CD4-positive, alpha-beta T cell (primary cell): ENCODE measurements around the gene SMIM35. TPM values are rescaled to one million over a fixed set of nuclear protein-coding genes. Genes with fewer than 3 reads are reported as not detected.
A peak's percentile ranks its signal among the peaks of the same experiment; 100 is the strongest.

ENCODE experiments used
- ATAC-seq: fragments of 200-7000 bp; cut with Tn5 transposase; one replicate; pipeline ENCODE4 v1.10.0; 2022; ENCODE audit warnings: mild to moderate bottlenecking; ENCODE audit not compliant: poor library complexity
- CTCF ChIA-PET: fragments of 350-600 bp; sonication (Branson Sonifier 250); formaldehyde crosslinking; loops from one replicate; lab custom pipeline; 2021; ENCODE audit warnings: antibody characterized with exemption, inconsistent platforms; lab: Charles Lee
- POLR2A ChIA-PET: fragments of 350-600 bp; sonication (Branson Sonifier 250); formaldehyde crosslinking; loops from one replicate; lab custom pipeline; 2021; ENCODE audit warnings: antibody characterized with exemption, inconsistent platforms; lab: Charles Lee
- DNase-seq, 14 experiments: peaks; one replicate each; pipeline ENCODE4 v3.0.0-alpha.2; 2013 to 2020; ENCODE audit warnings: mixed read lengths in 2 of 14
- H3K27ac ChIP-seq, 2 donors: one replicate each; pipeline versions ENCODE4 v1.5.1 to v1.7.0; 2013; ENCODE audit warnings: low read length in 2 of 2, low read depth in 1 of 2, mild to moderate bottlenecking in 1 of 2
- H3K27me3 ChIP-seq, 2 experiments: 1 replicate in 1 of 2; 2 replicates in 1 of 2; pipeline versions ENCODE4 v1.6.1 to v1.7.0; 2013; ENCODE audit warnings: low read length in 2 of 2, control low read depth in 1 of 2, mild to moderate bottlenecking in 1 of 2, moderate library complexity in 1 of 2; ENCODE audit not compliant: insufficient read depth in 2 of 2, control insufficient read depth in 1 of 2
- H3K36me3 ChIP-seq: one replicate; pipeline ENCODE4 v1.6.1; 2013; ENCODE audit warnings: low read length, control low read depth; ENCODE audit not compliant: insufficient read depth
- H3K4me1 ChIP-seq: one replicate; pipeline ENCODE4 v1.6.1; 2013; ENCODE audit warnings: low read length, control low read depth; ENCODE audit not compliant: insufficient read depth
- H3K4me3 ChIP-seq: one replicate; pipeline ENCODE4 v1.5.1; 2013; ENCODE audit warnings: mild to moderate bottlenecking, low read length, moderate library complexity
- H3K9me3 ChIP-seq, 2 experiments: 1 replicate in 1 of 2; 2 replicates in 1 of 2; pipeline versions ENCODE4 v1.6.1 to v1.7.0; 2013; ENCODE audit warnings: low read length in 2 of 2, mild to moderate bottlenecking in 2 of 2, control low read depth in 1 of 2, moderate library complexity in 1 of 2; ENCODE audit not compliant: control insufficient read depth in 1 of 2, insufficient read depth in 1 of 2
- H3K27ac Mint-ChIP-seq: one replicate; pipeline ENCODE4 v1.8.0; 2020; ENCODE audit warnings: mixed read lengths
- H3K27me3 Mint-ChIP-seq: one replicate; pipeline ENCODE4 v1.8.0; 2021; ENCODE audit warnings: mixed read lengths
- H3K36me3 Mint-ChIP-seq: one replicate; pipeline ENCODE4 v1.8.0; 2021; ENCODE audit warnings: low read depth, mixed read lengths
- H3K4me1 Mint-ChIP-seq: one replicate; pipeline ENCODE4 v1.8.0; 2021; ENCODE audit warnings: low read depth, mixed read lengths
- H3K4me3 Mint-ChIP-seq: one replicate; pipeline ENCODE4 v1.8.0; 2020; ENCODE audit warnings: mild to moderate bottlenecking, mixed read lengths
- H3K9me3 Mint-ChIP-seq: one replicate; pipeline ENCODE4 v1.8.0; 2020; ENCODE audit warnings: mixed read lengths
- intact Hi-C, 2 experiments: fragments of 100-400 bp; cut with DNase I in 1 of 2; cut with micrococcal nuclease in 1 of 2; formaldehyde crosslinking; loops; one replicate each; pipeline versions ENCODE4 v1.15.1 to v1.9.0; 2023 to 2025; cut with DNase I, micrococcal nuclease
- total RNA-seq, 174 experiments: library from RNA in 2 of 174; stranded (reverse) in 2 of 174; gene quantifications; one replicate each; pipeline ENCODE4 v1.2.3 and lab custom pipeline; 2021 to 2026
- TF ChIP-seq, protein P1 (sequence below): fragments of 200-600 bp; IDR thresholded peaks from one replicate; pipeline ENCODE4 v1.8.0; 2022; ENCODE audit warnings: antibody characterized with exemption, mild to moderate bottlenecking

The SMIM35 gene
- total RNA-seq, 2 experiments from 2014 or later: 0.06 to 0.08 TPM

DNA sequence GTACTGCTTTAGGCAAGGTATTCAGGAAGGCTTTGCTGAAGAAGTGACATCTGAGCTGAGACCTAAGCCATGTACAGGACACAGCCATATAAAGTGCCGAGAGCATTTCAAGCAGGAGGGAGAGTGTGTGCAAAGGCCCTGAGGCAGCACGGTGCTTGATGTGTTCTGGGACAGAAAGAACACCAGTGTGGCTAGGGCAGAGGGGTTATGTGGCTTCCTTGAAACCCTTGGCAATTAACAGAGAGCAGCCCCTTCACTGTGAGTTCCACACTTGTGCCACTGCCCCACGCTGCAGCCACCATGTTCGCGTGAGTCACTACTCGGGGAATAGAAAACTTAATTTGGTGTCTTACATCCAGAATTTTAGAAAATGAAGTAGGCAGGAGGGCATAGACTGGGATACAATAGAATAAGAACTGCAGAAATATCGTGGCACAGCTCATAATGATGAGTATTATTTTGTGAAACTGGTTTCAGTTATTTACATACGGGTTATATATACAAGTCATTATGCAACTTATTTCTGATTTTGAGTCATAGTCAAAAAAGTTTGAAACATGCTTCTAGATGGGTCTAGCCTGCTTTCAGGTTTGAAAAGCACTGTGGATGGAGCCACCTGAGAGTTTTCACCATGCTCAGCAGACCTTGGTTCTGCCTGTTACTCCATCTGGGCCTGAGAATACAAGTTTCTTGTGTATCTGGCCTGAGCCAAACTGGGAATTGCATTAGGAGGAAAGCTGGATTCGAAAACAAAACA lies 88.8 kb downstream of the SMIM35 start:
- peaks cover 80% of the 10 kb centered on the region for H3K36me3 ChIP-seq
- H3K27ac ChIP-seq: peak overlapping the region; percentile 19 to 36
- peak overlapping the region; percentile 88 for H3K27ac Mint-ChIP-seq
- H3K27me3 Mint-ChIP-seq: no peaks in the 10 kb centered on the region
- H3K4me3 Mint-ChIP-seq: peak overlapping the region; percentile 36
- POLR2A ChIA-PET: interaction anchor here (0.9 to 24.2 kb wide), 10 partner anchors 5 to 183 kb away, joined by 3 to 392 read pairs (median 31); partner anchors contain the start of gene IL10RA
- H3K4me3 ChIP-seq: no peak overlapping the region
- TF ChIP-seq, protein P1, sequence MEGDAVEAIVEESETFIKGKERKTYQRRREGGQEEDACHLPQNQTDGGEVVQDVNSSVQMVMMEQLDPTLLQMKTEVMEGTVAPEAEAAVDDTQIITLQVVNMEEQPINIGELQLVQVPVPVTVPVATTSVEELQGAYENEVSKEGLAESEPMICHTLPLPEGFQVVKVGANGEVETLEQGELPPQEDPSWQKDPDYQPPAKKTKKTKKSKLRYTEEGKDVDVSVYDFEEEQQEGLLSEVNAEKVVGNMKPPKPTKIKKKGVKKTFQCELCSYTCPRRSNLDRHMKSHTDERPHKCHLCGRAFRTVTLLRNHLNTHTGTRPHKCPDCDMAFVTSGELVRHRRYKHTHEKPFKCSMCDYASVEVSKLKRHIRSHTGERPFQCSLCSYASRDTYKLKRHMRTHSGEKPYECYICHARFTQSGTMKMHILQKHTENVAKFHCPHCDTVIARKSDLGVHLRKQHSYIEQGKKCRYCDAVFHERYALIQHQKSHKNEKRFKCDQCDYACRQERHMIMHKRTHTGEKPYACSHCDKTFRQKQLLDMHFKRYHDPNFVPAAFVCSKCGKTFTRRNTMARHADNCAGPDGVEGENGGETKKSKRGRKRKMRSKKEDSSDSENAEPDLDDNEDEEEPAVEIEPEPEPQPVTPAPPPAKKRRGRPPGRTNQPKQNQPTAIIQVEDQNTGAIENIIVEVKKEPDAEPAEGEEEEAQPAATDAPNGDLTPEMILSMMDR: no peak
- H3K9me3 Mint-ChIP-seq: no peaks in the 10 kb centered on the region
- ATAC-seq: no peak
- H3K36me3 Mint-ChIP-seq: peaks cover 97% of the 10 kb centered on the region
- peaks cover 93% of the 10 kb centered on the region for H3K4me1 ChIP-seq
- no peaks in the 10 kb centered on the region for H3K27me3 ChIP-seq
- CTCF ChIA-PET: interaction anchor here (0.7 to 2.3 kb wide), 3 partner anchors 9 to 51 kb away, joined by 3 to 7 read pairs (median 3); no protein-coding TSS in a partner anchor
- no peaks in the 10 kb centered on the region for H3K9me3 ChIP-seq
- DNase-seq: peak in 2 of 14 experiments; percentile 11 to 31
- intact Hi-C loops: no loop called here
- peaks cover 86% of the 10 kb centered on the region for H3K4me1 Mint-ChIP-seq

DNA sequence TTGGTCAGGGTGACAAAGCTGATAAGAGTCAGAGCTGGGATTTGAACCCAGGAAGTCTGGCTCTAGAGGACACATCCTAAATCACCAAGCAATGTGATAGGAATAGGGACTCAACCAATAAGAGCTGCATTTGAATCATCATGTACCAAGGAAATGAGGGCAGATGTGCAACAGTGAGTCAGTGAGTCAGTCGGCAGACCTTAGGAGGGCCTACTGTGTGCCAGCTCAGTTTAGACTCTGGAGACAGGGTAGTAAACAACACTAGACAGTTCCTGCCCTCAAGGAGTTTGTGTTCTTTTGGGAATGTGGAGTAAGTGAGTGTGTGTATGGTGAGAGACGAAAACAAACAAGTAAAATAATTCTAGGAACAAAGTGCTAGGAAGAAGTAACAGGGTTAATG lies 89.4 kb downstream of the SMIM35 start:
- H3K4me1 ChIP-seq: peaks cover 93% of the 10 kb centered on the region
- intact Hi-C loops: no loop called here
- H3K27me3 ChIP-seq: no peaks in the 10 kb centered on the region
- TF ChIP-seq, protein P1: no peak
- no peak overlapping the region for H3K4me3 ChIP-seq
- ATAC-seq (no peak), DNase-seq (peak in 1 of 14 experiments; percentile 40)
- Mint-ChIP-seq H3K4me3 (no peak overlapping the region), H3K9me3 (no peaks in the 10 kb centered on the region), H3K27ac (peak overlapping the region; percentile 88), H3K36me3 (peaks cover 98% of the 10 kb centered on the region), H3K4me1 (peaks cover 86% of the 10 kb centered on the region), H3K27me3 (no peaks in the 10 kb centered on the region)
- ChIA-PET POLR2A (interaction anchor here (0.6 to 24.2 kb wide), 13 partner anchors 5 to 182 kb away, joined by 3 to 392 read pairs (median 4); partner anchors contain the start of genes IL10RA and TMPRSS13), CTCF (interaction anchor here (1.1 to 2.3 kb wide), 5 partner anchors 10 to 56 kb away, joined by 3 to 7 read pairs (median 5); no protein-coding TSS in a partner anchor)
- no peaks in the 10 kb centered on the region for H3K9me3 ChIP-seq
- peak overlapping the region; percentile 11 to 36 for H3K27ac ChIP-seq
- H3K36me3 ChIP-seq: peaks cover 86% of the 10 kb centered on the region

DNA sequence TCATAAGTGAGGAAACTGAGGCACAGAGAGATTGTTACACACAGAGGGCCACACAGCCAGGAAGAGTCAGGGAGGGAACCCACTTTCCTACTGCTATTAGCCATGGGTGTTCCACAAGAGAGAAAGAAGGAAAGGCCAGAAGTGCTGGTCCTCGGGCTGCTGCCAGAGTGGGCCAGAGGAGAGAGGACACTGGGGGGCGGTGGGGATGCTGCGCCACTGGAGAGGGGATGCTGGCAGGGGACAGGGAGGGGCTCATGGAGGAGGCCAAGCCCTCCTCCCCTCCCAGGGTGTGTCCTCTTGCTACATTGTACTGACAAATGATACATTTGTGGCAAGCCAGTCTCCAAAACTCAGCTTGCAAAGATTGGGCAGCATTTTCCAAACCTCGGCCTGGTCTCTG lies 90.7 kb downstream of the SMIM35 start:
- Mint-ChIP-seq H3K4me3 (no peak overlapping the region), H3K36me3 (peaks cover 99% of the 10 kb centered on the region), H3K4me1 (peaks cover 86% of the 10 kb centered on the region), H3K9me3 (no peaks in the 10 kb centered on the region), H3K27me3 (no peaks in the 10 kb centered on the region), H3K27ac (peak overlapping the region; percentile 74)
- ChIA-PET CTCF (interaction anchor here (1.3 to 2.3 kb wide), 3 partner anchors 46 to 58 kb away, joined by 5 to 7 read pairs (median 5); no protein-coding TSS in a partner anchor), POLR2A (interaction anchor here (1.3 to 24.2 kb wide), 6 partner anchors 7 to 56 kb away, joined by 3 to 392 read pairs (median 168); partner anchors contain the start of gene IL10RA)
- DNase-seq (no peak), ATAC-seq (no peak)
- H3K36me3 ChIP-seq: peaks cover 100% of the 10 kb centered on the region
- H3K9me3 ChIP-seq: no peaks in the 10 kb centered on the region
- peak overlapping the region in 1 of 2 donors; percentile 19 for H3K27ac ChIP-seq
- H3K4me3 ChIP-seq: no peak overlapping the region
- H3K27me3 ChIP-seq: no peaks in the 10 kb centered on the region
- intact Hi-C loops: no loop called here
- TF ChIP-seq, protein P1: no peak
- peaks cover 90% of the 10 kb centered on the region for H3K4me1 ChIP-seq
